GM11168 (cell line): Measurements from ENCODE around the gene ANAPC16.
"Not testable (repeated sequence)": the region's sequence is repeated elsewhere in the genome, so short reads cannot be mapped to it uniquely, and the experiment has no call there.

Source experiments
- in situ Hi-C: fragments of 300-500 bp; cut with MboI; formaldehyde crosslinking; loops from one replicate; pipeline ENCODE4 v1.12.0; 2022; ENCODE audit warnings: low sequenced_read_pairs; ENCODE audit not compliant: unreplicated experiment

The ANAPC16 gene

DNA sequence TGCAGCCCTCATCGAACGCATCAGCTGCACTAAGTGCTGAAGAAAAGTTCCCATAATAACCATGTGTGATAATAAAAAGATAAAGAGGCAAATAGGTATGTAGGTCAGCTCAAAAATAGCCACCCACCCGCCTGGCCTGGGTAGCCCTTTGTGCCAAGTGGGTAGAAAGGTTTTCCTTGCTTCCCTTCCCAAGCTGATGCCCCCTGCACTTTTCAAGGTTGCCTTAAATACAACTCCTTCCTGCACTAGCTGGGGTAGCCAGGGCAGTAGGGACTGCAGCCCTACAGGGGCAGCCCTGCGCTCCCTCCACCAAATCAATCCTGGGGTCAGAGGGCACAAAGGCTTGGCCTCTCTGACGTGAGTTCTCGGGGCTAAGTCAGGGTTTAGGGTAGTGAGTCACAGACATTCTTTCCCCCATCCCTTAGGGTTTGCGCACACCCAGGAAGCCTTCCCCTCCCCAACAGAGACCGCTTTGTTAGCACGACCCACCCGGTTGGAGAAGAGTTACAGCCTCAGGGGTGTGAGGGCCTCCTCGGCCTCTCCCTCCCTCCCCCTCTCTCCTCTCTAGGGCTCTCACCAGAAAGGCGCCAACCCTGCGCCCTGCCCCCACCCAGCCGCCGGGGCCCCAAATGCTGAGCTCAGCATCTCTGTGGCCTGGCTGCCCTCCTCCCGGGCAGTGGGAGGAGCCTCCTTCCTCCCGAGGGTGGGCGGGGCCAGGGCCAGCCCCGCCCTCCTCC, 44.6 kb downstream of the ANAPC16 start:
- in situ Hi-C loops: no loop called here

DNA sequence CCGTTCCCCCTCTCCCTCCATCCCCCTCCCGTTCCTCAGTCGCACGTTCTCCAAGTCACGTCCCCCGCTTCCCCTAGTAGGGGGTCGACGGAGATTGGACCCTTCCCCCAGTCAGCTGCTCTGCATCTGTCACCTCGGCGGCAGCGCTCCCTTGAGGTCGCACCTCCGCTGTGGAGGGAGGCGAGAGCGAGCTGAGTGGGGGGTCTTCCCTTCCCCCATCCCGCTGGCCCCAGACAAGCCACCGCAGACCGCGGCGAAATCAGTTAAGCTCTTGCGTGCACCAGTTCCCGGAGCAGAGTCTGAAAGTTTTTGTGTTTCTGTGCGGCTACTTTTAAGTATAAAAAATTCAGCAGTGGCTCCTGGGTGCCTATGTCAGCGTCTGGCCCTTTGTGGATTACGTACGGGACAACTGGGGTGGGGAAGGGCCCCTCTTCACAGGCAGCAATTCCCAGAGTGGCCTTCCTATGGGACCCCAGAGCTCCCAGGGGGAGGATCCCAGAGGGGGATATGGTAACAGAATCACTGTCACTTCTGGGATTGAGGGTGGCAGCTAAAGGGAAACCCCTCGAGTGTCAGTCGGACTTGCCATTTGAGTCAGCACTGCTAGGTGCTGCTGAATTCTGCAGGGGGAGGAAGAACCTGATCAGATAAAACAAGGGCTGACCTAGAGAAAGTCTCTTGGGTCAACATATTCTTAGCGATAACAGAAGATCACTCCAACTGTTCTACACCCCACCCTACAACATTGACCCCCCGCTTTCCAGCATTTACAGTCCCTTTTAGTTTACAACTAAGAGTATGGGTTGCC, 45.4 kb downstream of the ANAPC16 start:
- in situ Hi-C loops: no loop called here

DNA sequence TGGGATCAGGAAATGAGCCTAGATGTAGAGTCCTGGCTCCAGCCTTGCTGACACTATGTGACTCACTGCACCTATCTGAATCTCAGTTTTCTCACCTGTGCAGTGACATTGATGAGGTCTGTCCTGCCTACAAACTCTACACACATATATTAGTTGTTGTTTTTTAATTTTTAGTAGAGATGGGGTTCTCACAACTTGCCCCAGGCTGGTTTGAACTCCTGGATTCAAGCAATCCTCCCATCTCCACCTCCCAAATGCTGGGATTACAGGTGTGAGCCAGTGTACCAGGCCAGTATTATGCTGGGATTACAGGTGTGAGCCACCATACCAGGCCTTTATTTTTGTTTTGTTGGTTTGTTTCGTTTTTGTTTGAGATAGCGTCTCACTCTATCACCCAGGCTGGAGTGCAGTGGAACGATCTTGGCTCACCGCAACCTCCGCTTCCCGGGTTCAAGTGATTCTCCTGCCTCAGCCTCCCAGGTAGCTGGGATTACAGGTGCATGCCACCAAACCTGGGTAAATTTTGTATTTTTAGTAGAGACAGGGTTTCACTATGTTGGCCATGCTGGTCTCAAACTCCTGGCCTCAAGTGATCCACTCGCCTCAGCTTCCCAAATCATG, 46.1 kb downstream of the ANAPC16 start:
- in situ Hi-C loops: no loop called here

DNA sequence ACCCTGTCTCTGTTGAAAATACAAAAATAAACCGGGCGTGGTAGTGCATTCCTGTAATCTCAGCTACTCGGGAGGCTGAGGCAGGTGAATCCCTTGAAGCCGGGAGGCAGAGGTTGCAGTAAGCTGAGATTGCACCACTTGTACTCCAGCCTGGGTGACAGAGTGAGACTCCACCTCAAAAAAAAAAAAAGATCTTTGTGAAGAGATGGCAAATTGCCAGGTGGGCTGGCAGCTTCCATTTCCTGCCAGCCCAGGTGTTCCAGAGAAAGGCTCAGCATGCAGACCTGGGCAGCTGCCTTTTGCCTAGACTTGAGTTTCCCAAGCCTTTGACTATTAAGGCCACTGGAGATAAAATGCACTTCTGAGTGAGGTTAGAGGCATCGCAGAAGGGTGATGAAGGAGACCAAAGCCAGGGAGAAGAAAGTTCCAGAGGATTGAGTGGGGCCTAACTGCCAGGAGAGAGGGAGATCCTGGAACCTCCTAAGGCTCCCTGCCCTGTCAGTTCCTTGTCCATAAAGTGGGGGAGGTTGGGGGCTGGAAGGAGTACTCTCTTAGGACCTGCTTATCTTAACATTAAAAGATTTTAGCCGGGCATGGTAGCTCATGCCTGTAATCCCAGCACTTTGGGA, 47.9 kb downstream of the ANAPC16 start:
- in situ Hi-C loops: no loop called here

DNA sequence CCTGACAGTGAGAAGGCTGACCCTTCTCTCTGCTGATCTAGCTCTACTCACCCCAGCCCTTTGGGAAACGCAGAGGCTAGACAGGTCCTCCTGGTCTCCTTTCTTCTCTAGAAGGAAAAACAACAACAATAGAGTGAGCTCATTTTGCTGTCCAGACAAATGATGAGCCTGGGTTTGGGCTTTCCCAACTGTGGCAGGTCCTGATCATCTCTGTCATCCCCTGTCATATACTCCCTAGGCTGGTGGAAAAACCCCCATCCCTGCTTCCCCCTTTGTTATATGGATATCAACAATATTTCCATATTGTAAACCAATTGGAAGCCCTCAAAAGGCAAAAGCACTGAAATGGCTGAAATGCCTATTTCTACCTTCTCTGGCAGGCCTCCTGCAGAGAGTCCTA, 48.7 kb downstream of the ANAPC16 start:
- in situ Hi-C loops: no loop called here

DNA sequence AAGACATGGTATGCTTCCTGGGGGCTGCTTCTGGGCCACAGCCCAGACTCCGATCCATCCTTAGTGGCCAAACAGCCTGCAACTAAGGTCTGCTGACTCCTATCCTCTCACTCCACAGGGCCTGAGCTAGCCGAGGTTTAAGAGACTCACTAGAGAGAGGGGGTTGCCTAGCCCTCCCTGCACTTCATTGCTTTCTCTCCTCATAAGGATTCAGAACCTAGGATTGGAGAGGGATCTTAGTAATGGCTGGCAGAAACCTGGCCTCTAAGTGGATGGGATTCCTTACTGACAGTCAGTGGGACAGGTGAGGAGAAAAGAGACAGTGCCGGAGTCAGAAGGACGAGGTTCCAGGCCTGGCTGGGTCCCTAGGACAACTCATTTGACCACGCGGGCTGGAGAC, 49.7 kb downstream of the ANAPC16 start:
- in situ Hi-C loops: no loop called here

DNA sequence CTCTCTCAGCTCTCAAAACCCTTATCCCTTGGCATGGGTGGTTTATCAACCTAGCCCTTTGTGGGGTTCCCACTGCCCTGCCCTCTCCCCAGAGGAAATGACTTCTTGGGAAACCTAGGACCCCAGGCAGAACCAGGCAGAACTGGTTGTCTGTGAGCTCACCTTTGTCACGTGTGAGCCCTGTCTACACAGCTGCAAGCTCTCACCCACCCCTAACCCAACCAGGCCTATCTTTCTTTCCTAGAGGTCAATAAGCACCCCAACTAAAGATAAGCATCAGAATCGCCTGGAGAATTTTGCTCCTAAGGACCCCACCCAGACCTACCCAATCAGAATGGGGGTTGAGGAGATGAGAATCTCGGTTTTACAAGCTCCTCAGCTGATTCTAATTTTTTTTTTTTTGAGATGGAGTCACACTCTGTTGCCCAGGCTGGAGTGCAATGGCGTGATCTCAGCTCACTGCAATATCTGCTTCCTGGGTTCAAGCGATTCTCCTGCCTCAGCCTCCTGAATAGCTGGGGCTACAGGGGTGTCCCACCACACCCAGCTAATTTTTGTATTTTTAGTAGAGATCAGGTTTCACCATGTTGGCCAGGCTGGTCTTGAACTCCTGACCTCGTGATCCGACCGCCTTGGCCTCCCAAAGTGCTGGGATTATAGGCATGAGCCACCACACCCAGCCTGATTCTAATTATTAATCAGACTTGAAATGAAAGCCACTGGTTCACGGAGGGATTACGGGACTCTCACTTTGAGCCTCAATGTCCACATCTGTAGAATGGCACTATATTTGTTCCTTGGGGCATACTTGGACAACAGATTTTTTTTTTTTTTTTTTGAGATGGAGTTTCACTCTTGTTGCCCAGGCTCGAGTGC, 50.4 kb downstream of the ANAPC16 start:
- in situ Hi-C loops: no loop called here

DNA sequence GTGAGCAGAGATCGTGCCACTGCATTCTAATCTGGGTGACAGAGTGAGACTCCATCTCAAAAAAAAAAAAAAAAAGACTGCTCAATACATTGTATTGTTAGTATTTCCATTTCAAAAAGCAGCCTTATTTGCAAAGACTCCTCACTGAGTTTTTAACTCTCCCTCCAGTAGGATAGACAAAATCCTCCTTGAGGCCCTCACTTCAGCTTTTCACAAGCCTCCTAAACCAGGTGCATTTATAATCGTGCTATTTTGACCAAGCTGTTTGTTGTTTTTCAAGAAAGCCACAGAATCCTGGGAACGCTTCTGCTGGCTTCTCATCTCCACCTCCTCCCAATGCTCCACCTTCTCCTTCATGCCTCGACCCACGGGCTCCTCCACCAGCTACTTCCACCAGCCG, 51.6 kb downstream of the ANAPC16 start:
- in situ Hi-C loops: no loop called here

DNA sequence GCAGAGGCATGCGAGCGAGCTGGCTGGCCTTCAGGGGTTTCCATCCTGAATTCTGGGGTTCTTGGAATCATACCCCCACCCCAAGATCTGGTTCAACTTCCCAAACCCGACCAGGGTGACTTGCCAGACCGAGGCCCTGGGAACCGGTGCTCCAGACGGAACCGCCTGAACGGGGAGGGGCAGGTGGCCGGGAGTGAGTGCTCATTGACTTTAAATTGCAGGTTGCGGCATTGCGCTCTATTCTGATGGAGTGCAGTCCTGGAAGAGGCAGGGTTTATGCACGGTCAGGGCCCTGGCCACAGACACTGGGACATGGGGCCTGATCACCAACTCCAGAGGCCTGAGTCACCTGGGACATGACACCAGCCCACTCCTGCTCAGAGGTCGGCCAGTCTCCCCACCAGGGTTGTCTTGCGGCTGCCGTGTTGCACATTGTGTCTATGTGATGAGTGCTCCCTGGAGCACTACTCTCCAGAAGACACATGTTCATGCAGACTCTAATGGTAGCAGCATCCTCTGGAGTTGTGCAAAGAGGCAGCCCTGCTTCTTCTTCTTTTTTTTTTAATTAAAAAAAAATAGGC, 52.1 kb downstream of the ANAPC16 start:
- in situ Hi-C loops: no loop called here

DNA sequence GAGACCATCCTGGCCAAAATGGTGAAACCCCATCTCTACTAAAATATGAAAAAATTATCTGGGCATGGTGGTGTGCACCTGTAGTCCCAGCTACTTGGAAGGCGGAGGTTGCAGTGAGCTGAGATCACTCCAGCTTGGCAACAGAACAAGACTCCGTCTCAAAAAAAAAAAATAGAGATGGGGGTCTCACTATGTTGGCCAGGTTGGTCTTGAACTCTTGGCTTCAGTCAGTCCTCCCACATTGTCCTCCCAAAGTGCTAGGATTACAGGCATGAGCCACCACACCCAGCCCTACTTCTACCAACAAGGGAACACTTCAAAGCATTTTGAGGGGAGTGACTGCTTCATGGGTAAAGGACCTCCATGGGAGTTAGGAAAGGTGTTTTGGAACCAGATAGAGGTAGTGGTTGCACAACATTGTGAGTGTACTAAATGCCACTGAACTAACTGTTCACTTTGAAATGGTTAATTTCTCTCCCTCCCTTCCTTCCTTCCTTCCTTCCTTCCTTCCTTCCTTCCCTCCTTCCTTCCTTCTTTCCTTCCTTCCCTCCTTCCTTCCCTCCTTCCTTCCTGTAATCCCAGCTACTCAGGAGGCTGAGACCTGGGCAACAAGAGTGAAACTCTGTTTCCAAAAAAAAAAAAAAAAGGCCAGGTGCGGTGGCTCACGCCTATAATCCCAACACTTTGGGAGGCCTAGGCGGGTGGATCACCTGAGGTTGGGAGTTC, 52.8 kb downstream of the ANAPC16 start:
- in situ Hi-C loops: not testable (repeated sequence)

DNA sequence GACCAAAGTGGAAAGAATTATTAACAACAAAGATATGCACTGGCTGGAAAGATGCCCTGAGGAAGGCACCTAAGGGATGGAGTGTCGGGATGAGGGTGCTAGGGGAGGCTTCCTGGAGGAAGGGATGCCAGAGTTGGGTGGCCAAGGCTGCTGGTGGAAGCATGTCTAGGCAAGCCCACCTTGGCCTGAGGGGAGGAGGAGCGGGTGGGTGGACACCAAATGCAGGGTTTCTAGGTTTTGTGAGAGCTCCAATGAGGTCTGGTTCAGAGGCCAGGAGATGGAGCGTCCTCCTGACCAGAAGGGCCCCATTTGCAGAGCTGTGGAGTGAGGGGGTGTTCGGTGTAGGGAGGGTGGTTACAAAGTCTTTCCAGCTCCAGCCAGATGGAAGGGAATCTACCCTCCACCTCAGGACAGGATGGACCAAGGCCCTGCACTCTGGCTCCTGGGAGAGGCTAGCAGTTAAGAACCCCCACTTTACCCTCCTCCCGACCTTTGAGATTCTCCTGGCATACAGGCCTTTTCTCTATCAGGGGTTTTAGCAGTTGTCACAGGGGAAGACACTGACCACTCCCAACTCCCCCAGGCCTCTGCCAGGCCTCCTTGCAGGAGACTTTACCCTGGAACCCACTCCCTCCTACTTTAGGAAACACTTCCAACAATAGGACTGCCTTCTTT, 54.9 kb downstream of the ANAPC16 start:
- in situ Hi-C loops: no loop called here

DNA sequence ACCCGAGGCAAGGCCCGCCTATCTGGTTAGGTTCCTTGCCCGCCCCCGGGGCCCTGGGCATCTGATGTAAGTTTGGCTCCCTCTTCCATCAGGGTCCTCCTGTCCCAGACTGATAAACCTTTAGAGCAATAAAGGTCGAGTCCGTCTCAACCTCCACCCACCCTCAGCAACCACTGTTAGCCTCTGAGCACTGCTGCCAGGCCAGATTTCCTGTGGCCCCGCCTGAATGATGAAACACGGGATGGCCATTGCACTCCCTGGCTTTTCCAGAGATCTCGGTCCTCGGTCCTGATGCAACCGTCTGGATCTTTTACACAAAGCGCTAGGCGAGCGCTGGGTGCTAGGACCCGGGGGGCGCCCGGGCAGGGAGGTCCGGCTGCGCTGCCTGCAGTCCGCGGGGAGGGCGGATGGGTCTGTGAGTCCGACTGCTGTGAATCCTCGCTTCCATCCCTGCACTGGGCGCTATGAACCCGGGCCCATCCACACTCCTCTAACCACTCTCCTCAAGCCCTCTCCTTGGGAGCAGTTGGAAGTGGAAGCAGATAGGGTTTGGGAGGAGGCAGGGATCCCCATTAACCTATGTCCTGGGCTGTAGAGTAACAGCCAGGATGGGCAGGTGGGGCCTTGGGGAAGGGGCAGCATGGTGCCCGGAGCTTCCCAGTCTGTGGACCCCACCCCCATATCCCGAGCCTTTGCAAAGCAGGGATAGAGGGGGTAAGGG, 57.0 kb downstream of the ANAPC16 start:
- in situ Hi-C loops: no loop called here

DNA sequence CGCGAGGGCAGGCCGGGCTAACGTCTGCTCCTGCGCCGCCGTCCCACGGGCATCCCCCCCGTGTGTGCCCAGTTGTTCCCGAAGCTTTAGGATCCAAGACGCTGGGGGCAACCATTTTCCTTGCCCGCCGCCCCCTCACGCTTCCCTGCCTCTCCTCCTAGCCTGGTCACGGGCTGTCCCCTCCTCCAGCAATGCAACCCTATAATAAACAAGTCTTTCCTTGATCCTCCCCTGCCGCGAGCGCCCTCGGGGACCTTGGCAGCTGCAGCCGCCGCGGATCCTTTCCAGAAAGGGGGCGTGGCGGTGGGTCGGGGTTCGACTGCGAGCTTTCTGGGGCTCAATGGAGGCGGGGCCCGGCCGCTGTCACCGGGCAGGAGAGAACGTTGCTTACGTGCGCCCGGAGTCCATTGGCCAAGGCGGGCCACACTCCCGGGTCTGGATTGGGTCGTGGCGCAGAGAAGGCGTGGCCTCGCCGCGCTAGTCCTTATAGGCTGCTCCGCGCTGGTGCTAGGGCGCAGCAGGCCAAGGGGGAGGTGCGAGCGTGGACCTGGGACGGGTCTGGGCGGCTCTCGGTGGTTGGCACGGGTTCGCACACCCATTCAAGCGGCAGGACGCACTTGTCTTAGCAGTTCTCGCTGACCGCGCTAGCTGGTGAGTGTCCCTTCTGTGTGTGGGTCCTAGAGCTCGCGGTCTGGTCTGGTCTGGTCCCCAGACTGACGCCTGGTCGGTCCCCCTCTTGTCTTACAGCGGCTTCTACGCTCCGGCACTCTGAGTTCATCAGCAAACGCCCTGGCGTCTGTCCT, 57.8 kb downstream of the ANAPC16 start, which contains the start of gene DDIT4:
Gene DDIT4, plus strand, starts transcription at position 515 of the 803 bp plus-strand sequence. CDS start 293 bp downstream, outside the sequence.
- in situ Hi-C loops: no loop called here

DNA sequence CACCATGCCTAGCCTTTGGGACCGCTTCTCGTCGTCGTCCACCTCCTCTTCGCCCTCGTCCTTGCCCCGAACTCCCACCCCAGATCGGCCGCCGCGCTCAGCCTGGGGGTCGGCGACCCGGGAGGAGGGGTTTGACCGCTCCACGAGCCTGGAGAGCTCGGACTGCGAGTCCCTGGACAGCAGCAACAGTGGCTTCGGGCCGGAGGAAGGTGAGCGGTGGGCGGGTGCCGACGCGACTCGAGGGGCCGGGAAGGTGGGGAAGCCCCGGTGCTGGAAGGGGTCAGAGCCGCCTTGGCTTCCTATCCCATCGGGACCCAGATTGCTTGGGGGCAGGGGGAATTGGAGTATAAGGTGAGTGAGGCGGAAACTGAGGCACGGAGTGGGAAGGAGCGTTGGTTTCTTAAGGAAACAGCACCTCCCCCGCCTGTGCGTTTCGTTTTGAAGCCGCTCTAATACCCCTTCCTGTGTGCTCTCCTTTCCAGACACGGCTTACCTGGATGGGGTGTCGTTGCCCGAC, 58.5 kb downstream of the ANAPC16 start:
- in situ Hi-C loops: no loop called here

DNA sequence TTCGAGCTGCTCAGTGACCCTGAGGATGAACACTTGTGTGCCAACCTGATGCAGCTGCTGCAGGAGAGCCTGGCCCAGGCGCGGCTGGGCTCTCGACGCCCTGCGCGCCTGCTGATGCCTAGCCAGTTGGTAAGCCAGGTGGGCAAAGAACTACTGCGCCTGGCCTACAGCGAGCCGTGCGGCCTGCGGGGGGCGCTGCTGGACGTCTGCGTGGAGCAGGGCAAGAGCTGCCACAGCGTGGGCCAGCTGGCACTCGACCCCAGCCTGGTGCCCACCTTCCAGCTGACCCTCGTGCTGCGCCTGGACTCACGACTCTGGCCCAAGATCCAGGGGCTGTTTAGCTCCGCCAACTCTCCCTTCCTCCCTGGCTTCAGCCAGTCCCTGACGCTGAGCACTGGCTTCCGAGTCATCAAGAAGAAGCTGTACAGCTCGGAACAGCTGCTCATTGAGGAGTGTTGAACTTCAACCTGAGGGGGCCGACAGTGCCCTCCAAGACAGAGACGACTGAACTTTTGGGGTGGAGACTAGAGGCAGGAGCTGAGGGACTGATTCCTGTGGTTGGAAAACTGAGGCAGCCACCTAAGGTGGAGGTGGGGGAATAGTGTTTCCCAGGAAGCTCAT, 59.0 kb downstream of the ANAPC16 start:
- in situ Hi-C loops: no loop called here

DNA sequence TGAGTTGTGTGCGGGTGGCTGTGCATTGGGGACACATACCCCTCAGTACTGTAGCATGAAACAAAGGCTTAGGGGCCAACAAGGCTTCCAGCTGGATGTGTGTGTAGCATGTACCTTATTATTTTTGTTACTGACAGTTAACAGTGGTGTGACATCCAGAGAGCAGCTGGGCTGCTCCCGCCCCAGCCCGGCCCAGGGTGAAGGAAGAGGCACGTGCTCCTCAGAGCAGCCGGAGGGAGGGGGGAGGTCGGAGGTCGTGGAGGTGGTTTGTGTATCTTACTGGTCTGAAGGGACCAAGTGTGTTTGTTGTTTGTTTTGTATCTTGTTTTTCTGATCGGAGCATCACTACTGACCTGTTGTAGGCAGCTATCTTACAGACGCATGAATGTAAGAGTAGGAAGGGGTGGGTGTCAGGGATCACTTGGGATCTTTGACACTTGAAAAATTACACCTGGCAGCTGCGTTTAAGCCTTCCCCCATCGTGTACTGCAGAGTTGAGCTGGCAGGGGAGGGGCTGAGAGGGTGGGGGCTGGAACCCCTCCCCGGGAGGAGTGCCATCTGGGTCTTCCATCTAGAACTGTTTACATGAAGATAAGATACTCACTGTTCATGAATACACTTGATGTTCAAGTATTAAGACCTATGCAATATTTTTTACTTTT, 59.7 kb downstream of the ANAPC16 start:
- in situ Hi-C loops: no loop called here
